Subcutaneous adipose tissue (tissue), 4 donors: ENCODE data around the gene EIF5A2. TPM values are rescaled to one million over a fixed set of nuclear protein-coding genes. Genes with fewer than 3 reads are reported as not detected.

Experiments
- total RNA-seq, 4 donors: library from RNA; depleted of rRNA; stranded (reverse); fragments of >200 nt; gene quantifications; one replicate each; pipeline ENCODE4 v1.1.0, GENCODE V29; 2016
- TF ChIP-seq, protein P1 (sequence below): fragments of 450-650 bp; IDR thresholded peaks from one replicate; pipeline ENCODE4 v1.5.1; 2016; ENCODE audit warnings: low read depth, mild to moderate bottlenecking, control low read depth, antibody characterized with exemption, moderate library complexity

The EIF5A2 gene
- total RNA-seq, 4 donors from 2014 or later = 3.7 to 7.7 (median 4.0) TPM

DNA sequence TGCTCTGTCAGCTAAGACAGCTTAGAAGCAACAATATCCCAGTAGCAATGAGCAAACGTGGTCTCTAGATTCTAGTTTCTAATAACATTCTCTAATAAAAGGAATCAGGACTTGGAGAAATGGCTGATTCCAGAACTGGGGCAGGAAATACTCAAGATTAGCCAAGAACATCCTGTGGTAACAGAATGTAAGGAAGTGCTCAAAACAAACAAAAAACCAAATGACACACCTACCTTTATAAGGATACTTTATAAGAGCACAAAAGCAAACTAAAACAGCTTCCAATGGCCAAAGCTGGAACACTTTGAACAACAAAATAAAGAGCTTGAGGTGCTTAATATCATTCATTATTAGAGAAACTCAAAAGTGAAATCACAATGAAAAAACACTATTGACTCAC is 33.1 kb upstream of the EIF5A2 start:
- TF ChIP-seq, protein P1, sequence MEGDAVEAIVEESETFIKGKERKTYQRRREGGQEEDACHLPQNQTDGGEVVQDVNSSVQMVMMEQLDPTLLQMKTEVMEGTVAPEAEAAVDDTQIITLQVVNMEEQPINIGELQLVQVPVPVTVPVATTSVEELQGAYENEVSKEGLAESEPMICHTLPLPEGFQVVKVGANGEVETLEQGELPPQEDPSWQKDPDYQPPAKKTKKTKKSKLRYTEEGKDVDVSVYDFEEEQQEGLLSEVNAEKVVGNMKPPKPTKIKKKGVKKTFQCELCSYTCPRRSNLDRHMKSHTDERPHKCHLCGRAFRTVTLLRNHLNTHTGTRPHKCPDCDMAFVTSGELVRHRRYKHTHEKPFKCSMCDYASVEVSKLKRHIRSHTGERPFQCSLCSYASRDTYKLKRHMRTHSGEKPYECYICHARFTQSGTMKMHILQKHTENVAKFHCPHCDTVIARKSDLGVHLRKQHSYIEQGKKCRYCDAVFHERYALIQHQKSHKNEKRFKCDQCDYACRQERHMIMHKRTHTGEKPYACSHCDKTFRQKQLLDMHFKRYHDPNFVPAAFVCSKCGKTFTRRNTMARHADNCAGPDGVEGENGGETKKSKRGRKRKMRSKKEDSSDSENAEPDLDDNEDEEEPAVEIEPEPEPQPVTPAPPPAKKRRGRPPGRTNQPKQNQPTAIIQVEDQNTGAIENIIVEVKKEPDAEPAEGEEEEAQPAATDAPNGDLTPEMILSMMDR = no peak

DNA sequence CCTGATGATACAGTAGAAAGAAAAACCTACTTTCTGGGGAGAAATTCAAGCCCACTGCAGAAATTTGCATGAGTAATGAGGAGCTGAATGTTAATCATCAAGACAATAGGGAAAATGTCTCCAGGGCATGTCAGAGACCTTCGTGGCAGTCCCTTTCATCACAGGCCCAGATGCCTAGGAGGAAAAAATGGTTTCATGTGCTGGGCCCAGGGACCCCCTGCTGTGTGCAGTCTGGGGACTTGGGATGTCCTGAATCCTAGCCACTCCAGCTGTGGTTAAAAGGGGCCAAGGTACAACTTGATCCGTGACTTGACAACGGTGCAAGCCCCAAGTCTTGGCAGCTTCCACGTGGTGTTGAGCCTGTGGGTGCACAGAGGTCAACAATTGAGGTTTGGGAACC is 10.3 kb upstream of the EIF5A2 start:
- TF ChIP-seq, protein P1 = no peak

DNA sequence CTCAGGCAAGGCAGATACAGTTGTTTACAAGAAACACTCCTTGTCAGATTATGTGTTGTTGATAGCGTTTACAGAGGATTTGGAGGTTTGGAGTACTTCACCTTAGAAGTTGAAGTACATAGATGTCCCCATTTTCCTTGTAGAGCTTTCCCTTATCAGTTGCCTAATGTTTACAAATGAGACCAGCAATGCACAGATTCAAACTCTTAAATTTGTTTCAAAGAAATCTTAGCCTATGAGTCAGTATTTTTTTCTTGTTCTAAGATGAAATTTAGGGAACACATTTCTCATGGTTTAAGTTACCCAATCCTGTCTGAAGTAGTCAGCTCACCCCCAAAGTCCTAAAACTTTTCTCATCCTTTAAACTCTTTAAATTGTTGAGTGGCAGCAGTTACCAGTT is 6.3 kb upstream of the EIF5A2 start:
- TF ChIP-seq, protein P1 = no peak

DNA sequence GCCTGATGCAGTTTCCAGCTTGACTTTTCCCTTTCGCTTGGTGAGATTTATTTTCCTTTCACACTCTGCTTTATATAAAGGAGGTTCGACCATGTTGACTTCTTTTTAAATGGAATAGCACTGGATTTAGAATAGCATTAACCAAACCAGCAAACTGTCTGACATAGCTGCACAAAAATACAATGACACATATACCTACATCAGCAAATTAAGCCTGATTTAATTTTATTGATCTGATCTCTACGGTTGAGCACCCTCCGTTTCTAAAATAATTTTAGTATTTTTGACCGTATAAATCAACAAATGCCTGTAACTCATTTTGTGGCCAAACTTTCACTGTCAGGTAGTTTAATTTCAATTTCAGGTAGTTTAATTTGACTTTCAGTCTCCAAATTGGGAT is 5.8 kb upstream of the EIF5A2 start:
- TF ChIP-seq, protein P1 = no peak

DNA sequence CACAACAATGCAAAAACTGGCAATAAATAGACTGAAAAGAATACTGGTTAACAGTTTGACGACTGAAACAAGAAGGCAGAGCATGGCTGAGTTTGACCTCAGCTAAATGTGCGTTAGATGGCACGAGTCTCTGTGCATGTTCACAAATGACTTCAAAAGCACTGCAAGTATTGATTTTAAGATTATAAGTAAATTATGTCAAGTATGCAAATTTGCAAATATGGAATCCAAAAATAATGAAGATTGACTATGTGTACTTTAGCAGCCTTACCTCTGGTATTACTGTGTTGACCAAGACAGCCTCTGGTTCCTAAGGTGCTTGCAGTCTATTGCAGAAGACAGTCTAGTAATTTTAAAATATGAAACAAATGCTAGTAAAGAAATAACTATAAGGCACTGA is 2.6 kb upstream of the EIF5A2 start:
- TF ChIP-seq, protein P1 = no peak

DNA sequence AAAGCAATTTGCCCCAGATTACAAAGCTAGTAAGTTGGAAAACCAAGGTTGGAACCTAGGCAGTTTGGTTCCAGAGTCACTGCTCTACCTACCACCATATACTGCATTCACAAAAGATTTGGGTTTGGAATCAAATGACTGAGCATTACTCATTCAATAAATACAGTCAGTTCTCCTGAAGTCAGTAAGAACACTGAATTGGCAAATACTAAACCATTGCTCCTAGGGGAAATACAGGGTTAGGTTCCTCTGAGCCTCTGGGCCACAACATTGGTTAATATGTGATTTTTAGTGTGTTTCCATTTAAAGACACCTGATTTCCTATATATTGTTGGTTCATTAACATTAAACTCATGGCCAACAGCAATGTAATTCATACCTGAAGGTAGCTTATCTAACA is 2.1 kb upstream of the EIF5A2 start:
- TF ChIP-seq, protein P1 = no peak

DNA sequence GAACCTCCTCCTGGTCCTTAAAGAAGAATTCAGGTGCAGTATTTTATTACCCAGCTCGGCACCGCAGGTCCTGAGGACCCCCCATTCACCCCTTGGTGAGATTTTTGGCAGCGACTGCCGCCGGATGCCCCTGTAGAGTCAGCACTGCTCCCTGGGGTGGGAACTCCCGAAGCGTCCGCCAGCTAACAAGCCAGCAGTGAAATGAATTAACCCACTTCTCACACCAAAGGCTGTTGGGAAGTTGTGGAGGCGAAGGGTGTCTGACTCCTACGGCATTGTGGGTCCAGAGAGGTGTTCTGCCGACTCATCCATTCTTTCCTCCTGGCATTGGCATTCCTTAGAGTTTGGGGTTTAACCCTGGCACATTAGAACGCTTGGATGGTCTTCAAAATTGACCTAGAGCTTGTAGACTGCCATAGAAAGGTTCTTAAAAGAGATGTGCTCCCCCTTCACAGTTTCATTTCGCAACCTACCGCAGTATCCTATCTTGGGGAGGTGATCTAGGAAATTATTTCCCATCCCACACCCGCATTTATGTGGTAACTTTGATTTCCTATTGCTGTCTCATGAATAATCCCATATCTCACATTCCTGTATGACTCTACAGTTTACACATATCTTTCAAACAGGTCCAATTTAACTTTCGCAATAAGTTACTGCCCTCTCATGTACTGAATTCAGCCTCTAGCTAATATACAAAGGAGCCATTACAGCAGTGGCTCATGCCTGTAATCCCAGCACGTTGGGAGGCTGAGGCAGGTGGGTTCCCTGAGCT is 879 bp upstream of the EIF5A2 start:
- TF ChIP-seq, protein P1 = no peak
